Liver (tissue), 9 donors: ENCODE data around the gene ODC1. TPM values are rescaled to one million over a fixed set of nuclear protein-coding genes. Genes with fewer than 3 reads are reported as not detected.
A peak's percentile ranks its signal among the peaks of the same experiment; 100 is the strongest.

Experiments used
- DNase-seq: peaks from one replicate; pipeline ENCODE4 v3.0.0-alpha.2; 2017; ENCODE audit warnings: low spot score
- H3K27ac ChIP-seq, 2 donors: one replicate each; pipeline ENCODE4 v1.7.0; 2013; ENCODE audit warnings: inconsistent platforms in 2 of 2, low read length in 2 of 2, control low read depth in 1 of 2, low read depth in 1 of 2, mild to moderate bottlenecking in 1 of 2
- H3K27me3 ChIP-seq, 4 donors: one replicate each; pipeline versions ENCODE4 v1.6.1 to v1.7.0; 2013; ENCODE audit warnings: low read length in 3 of 4, inconsistent platforms in 1 of 4, mild to moderate bottlenecking in 1 of 4, moderate library complexity in 1 of 4; ENCODE audit not compliant: control insufficient read depth in 4 of 4, insufficient read depth in 4 of 4
- H3K36me3 ChIP-seq, 4 donors: one replicate each; pipeline versions ENCODE4 v1.6.1 to v1.7.0; 2013; ENCODE audit warnings: low read length in 3 of 4, mild to moderate bottlenecking in 3 of 4, low read depth in 1 of 4, moderate library complexity in 1 of 4; ENCODE audit not compliant: control insufficient read depth in 4 of 4, insufficient read depth in 3 of 4
- H3K4me1 ChIP-seq, 4 donors: one replicate each; pipeline versions ENCODE4 v1.6.1 to v1.7.0; 2013; ENCODE audit warnings: low read length in 3 of 4, mild to moderate bottlenecking in 3 of 4, moderate library complexity in 1 of 4; ENCODE audit not compliant: control insufficient read depth in 4 of 4, insufficient read depth in 4 of 4
- H3K4me3 ChIP-seq, 3 donors: one replicate each; pipeline versions ENCODE4 v1.6.1 to v1.7.0; 2013; ENCODE audit warnings: low read length in 3 of 3, control low read depth in 1 of 3, low read depth in 1 of 3, mild to moderate bottlenecking in 1 of 3
- H3K9ac ChIP-seq, 2 donors: one replicate each; pipeline ENCODE4 v1.7.0; 2013; ENCODE audit warnings: low read length in 2 of 2, mild to moderate bottlenecking in 2 of 2, moderate library complexity in 2 of 2, control low read depth in 1 of 2, low read depth in 1 of 2
- H3K9me3 ChIP-seq, 4 donors: one replicate each; pipeline versions ENCODE4 v1.6.1 to v1.7.0; 2013; ENCODE audit warnings: low read length in 3 of 4; ENCODE audit not compliant: control insufficient read depth in 4 of 4
- EGR1 ChIP-seq, 2 donors: IDR thresholded peaks; 2 replicates each; pipeline ENCODE4 v1.6.1; 2016 to 2018; ENCODE audit warnings: antibody characterized with exemption in 2 of 2, low read depth in 2 of 2
- FOXA2 ChIP-seq: IDR thresholded peaks from 2 replicates; pipeline ENCODE4 v1.6.1; 2016; ENCODE audit warnings: antibody characterized with exemption
- JUND ChIP-seq, 2 donors: IDR thresholded peaks; 2 replicates each; pipeline ENCODE4 v1.6.1; 2016; ENCODE audit warnings: antibody characterized with exemption in 2 of 2
- NR2F2 ChIP-seq: IDR thresholded peaks from 2 replicates; pipeline ENCODE4 v1.6.1; 2016; ENCODE audit warnings: antibody characterized with exemption
- RAD21 ChIP-seq, 2 donors: IDR thresholded peaks; 2 replicates each; pipeline ENCODE4 v1.6.1; 2016; ENCODE audit warnings: antibody characterized with exemption in 2 of 2, mild to moderate bottlenecking in 2 of 2
- SP1 ChIP-seq: IDR thresholded peaks from 2 replicates; pipeline ENCODE4 v1.6.1; 2018; ENCODE audit warnings: antibody characterized with exemption, mild to moderate bottlenecking
- TAF1 ChIP-seq: conservative IDR thresholded peaks from 2 replicates; pipeline ENCODE4 v1.6.1; 2016; ENCODE audit warnings: antibody characterized with exemption, mild to moderate bottlenecking
- YY1 ChIP-seq: IDR thresholded peaks from 2 replicates; pipeline ENCODE4 v1.6.1; 2016; ENCODE audit warnings: antibody characterized with exemption, mild to moderate bottlenecking
- WGBS: extraction: QIAGEN DNeasy Blood & Tissue Kit; methylation state at CpG from one replicate; pipeline ENCODE4 v1.1.7; 2013; 5-methylcytosine and 5-hydroxymethylcytosine counted together
- polyA plus RNA-seq, 2 donors: library from polyadenylated mRNA; stranded (reverse) in 1 of 2; unstranded in 1 of 2; fragments of 200-250 nt in 1 of 2; fragments of >200 nt in 1 of 2; fragmentation: Nextera tagmentation in 1 of 2; extraction: Ambion mirVana in 1 of 2; gene quantifications; one replicate each; pipeline versions ENCODE4 v1.2.1 to v1.2.3, GENCODE V29; 2013 to 2015
- total RNA-seq, 2 donors: library from RNA; depleted of rRNA; stranded (reverse); fragments of >200 nt; gene quantifications; one replicate each; pipeline ENCODE4 v1.2.3, GENCODE V29; 2014
- TF ChIP-seq, protein P1 (sequence below): IDR thresholded peaks from 2 replicates; pipeline ENCODE4 v1.6.1; 2016; ENCODE audit warnings: antibody characterized with exemption, mild to moderate bottlenecking
- TF ChIP-seq, protein P2 (sequence below): fragments of 150-350 bp; IDR thresholded peaks from 2 replicates; pipeline ENCODE4 v1.5.1; 2017; ENCODE audit warnings: improper control_type of control experiment, low read depth, low read length; ENCODE audit not compliant: missing input control
- TF ChIP-seq, protein P3 (sequence below): IDR thresholded peaks from 2 replicates; pipeline ENCODE4 v1.6.1; 2016; ENCODE audit warnings: antibody characterized with exemption
- TF ChIP-seq, protein P4 (sequence below): IDR thresholded peaks from 2 replicates; pipeline ENCODE4 v1.6.1; 2016; ENCODE audit warnings: antibody characterized with exemption
- donor health status: healthy.
- donor health status: healthy.
- donor health status: healthy.
- donor health status: healthy.
- donor health status: healthy.

The ODC1 gene
- total and polyA plus RNA-seq, 4 donors, result 8.3 to 75.8 (median 48.1) TPM

DNA sequence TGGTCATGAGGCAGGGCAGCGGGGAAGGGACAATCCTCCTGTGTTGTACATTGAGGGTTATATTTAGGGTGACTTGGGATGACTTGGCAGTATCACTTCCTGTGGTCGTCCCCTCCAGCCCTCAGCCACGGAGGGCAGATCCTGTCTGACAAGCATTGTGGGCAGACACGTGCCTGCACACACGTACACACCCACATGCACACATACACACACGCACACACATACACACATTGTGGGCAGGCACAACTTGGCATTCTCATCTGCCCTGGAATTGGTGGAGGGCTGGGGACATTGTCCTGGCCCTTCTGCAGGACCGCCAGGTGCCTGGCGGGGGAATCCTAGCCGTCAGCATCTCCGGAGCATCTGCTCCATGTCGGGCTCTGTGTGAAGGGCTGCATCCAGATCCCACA is 47.6 kb downstream of the ODC1 start:
- Histone ChIP-seq H3K27me3 (no peaks in the 10 kb centered on the region), H3K9ac (no peak overlapping the region), H3K36me3 (peaks cover 0 to 4% (median 1%) of the 10 kb centered on the region in 4 donors), H3K27ac (peak overlapping the region; percentile 30 to 53), H3K4me3 (no peak overlapping the region), H3K9me3 (no peaks in the 10 kb centered on the region), H3K4me1 (peaks cover 20 to 59% (median 45%) of the 10 kb centered on the region in 4 donors)
- TF ChIP-seq YY1, result no peak
- TF ChIP-seq, protein P1, sequence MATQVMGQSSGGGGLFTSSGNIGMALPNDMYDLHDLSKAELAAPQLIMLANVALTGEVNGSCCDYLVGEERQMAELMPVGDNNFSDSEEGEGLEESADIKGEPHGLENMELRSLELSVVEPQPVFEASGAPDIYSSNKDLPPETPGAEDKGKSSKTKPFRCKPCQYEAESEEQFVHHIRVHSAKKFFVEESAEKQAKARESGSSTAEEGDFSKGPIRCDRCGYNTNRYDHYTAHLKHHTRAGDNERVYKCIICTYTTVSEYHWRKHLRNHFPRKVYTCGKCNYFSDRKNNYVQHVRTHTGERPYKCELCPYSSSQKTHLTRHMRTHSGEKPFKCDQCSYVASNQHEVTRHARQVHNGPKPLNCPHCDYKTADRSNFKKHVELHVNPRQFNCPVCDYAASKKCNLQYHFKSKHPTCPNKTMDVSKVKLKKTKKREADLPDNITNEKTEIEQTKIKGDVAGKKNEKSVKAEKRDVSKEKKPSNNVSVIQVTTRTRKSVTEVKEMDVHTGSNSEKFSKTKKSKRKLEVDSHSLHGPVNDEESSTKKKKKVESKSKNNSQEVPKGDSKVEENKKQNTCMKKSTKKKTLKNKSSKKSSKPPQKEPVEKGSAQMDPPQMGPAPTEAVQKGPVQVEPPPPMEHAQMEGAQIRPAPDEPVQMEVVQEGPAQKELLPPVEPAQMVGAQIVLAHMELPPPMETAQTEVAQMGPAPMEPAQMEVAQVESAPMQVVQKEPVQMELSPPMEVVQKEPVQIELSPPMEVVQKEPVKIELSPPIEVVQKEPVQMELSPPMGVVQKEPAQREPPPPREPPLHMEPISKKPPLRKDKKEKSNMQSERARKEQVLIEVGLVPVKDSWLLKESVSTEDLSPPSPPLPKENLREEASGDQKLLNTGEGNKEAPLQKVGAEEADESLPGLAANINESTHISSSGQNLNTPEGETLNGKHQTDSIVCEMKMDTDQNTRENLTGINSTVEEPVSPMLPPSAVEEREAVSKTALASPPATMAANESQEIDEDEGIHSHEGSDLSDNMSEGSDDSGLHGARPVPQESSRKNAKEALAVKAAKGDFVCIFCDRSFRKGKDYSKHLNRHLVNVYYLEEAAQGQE, result no peak
- no peak for TF ChIP-seq TAF1
- peak; percentile 10 for TF ChIP-seq FOXA2
- no peak for TF ChIP-seq NR2F2
- WGBS, result 55% methylated on average over 11 of the region's 11 CpGs
- DNase-seq, result no peak

DNA sequence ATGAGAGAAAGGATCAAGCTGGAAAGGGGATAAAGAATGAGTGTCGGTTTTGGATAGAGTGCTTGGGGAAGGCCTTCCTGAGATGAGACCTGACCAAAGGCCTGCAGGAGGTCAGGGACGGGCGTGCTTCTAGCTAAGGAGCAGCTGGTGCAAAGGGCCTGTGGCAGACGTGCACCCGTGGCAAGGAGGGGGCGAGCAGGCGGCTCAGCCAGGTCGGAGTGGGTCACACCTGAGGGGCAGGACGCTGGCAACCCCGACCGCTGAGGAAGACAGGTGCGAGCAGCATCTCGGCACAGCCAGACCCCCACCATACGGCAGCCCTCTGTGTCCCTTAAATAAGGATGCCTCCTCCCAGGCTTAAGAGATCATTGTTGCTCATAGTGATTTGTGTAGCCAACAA is 48.1 kb downstream of the ODC1 start:
- 90% methylated on average over 14 of the region's 14 CpGs for WGBS
- peaks cover 0 to 4% (median 1%) of the 10 kb centered on the region in 4 donors for H3K36me3 ChIP-seq
- H3K9me3 ChIP-seq, result no peaks in the 10 kb centered on the region
- no peak overlapping the region for H3K27ac ChIP-seq
- no peak for DNase-seq
- TF ChIP-seq FOXA2 (no peak), NR2F2 (no peak)
- no peaks in the 10 kb centered on the region for H3K27me3 ChIP-seq
- H3K4me1 ChIP-seq, result peaks cover 18 to 53% (median 39%) of the 10 kb centered on the region in 4 donors
- H3K9ac ChIP-seq, result no peak overlapping the region
- no peak overlapping the region for H3K4me3 ChIP-seq

DNA sequence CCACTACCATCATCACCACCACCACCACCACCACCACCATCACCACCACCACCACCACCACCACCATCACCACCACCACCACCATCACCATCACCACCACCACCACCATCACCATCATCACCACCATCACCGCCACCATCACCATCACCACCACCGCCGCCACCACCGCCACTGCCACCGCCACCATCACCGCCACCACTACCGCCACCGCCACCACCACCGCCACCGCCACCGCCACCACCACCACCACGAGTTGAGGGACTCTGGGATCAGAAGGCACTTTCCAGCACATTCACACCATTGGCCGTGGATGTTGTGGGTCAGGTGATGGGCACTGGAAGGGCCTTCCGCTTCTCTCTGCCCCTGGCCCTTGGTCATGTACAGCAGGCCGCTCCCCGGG is 48.8 kb downstream of the ODC1 start:
- H3K36me3 ChIP-seq, result peaks cover 0 to 4% (median 1%) of the 10 kb centered on the region in 4 donors
- H3K27ac ChIP-seq, result no peak overlapping the region
- TF ChIP-seq, protein P2, sequence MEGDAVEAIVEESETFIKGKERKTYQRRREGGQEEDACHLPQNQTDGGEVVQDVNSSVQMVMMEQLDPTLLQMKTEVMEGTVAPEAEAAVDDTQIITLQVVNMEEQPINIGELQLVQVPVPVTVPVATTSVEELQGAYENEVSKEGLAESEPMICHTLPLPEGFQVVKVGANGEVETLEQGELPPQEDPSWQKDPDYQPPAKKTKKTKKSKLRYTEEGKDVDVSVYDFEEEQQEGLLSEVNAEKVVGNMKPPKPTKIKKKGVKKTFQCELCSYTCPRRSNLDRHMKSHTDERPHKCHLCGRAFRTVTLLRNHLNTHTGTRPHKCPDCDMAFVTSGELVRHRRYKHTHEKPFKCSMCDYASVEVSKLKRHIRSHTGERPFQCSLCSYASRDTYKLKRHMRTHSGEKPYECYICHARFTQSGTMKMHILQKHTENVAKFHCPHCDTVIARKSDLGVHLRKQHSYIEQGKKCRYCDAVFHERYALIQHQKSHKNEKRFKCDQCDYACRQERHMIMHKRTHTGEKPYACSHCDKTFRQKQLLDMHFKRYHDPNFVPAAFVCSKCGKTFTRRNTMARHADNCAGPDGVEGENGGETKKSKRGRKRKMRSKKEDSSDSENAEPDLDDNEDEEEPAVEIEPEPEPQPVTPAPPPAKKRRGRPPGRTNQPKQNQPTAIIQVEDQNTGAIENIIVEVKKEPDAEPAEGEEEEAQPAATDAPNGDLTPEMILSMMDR, result no peak
- no peak for TF ChIP-seq RAD21 (IDR thresholded peaks at IDR 0.05)
- TF ChIP-seq, protein P3, sequence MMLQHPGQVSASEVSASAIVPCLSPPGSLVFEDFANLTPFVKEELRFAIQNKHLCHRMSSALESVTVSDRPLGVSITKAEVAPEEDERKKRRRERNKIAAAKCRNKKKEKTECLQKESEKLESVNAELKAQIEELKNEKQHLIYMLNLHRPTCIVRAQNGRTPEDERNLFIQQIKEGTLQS, result no peak
- no peak for TF ChIP-seq JUND (IDR thresholded peaks at IDR 0.05)
- TF ChIP-seq FOXA2, result no peak
- TF ChIP-seq, protein P4, sequence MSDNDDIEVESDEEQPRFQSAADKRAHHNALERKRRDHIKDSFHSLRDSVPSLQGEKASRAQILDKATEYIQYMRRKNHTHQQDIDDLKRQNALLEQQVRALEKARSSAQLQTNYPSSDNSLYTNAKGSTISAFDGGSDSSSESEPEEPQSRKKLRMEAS, result no peak
- TF ChIP-seq, protein P1, result no peak
- TF ChIP-seq SP1, result no peak
- no peak for TF ChIP-seq EGR1 (IDR thresholded peaks at IDR 0.05; ENCODE audit: low read depth in 2 of 2)
- H3K4me1 ChIP-seq, result peaks cover 18 to 47% (median 33%) of the 10 kb centered on the region in 4 donors
- 75% methylated on average over 15 of the region's 16 CpGs for WGBS
- no peak overlapping the region for H3K4me3 ChIP-seq
- no peaks in the 10 kb centered on the region for H3K9me3 ChIP-seq
- no peak overlapping the region for H3K9ac ChIP-seq
- H3K27me3 ChIP-seq, result no peaks in the 10 kb centered on the region
- no peak for DNase-seq
